Body of pancreas (tissue), 4 donors: ENCODE data around the gene EAF2.

ENCODE experiments used
- CTCF ChIP-seq, 7 experiments: fragments of 450-650 bp in 4 of 7; fragments of 200-600 bp in 3 of 7; sonication (generic) in 3 of 7; IDR thresholded peaks; one replicate each; pipeline ENCODE4 v1.5.1; 2016 to 2019; ENCODE audit warnings: antibody characterized with exemption in 7 of 7
- POLR2A ChIP-seq, 3 donors: fragments of 450-650 bp; IDR thresholded peaks; one replicate each; pipeline ENCODE4 v1.6.1; 2016; ENCODE audit warnings: antibody characterized with exemption in 3 of 3, mild to moderate bottlenecking in 2 of 3

- TF ChIP-seq POLR2A (IDR thresholded peaks at IDR 0.05), result no peak
- TF ChIP-seq CTCF (IDR thresholded peaks at IDR 0.05), result no peak
Observed at GRCh38 chr3:121835465-121835801, 424 bp downstream of the EAF2 start.
